HG03521 (cell line): ENCODE measurements around the gene TMC1.
"Not testable (repeated sequence)": the region's sequence is repeated elsewhere in the genome, so short reads cannot be mapped to it uniquely, and the experiment has no call there.

ENCODE experiments used
- ATAC-seq: cut with Tn5 transposase; IDR thresholded peaks from one replicate; pipeline ENCODE4 v1.9.1; 2021; ENCODE audit warnings: mild to moderate bottlenecking, moderate library complexity; ENCODE audit not compliant: unreplicated experiment

TMC1 gene

GRCh38 chr9:72749276-72749675 is 227.9 kb downstream of the TMC1 start:
- no peak for ATAC-seq

GRCh38 chr9:72751541-72751940 is 230.1 kb downstream of the TMC1 start:
- ATAC-seq, result no peak

GRCh38 chr9:72753266-72753893 is 232.0 kb downstream of the TMC1 start:
- no peak for ATAC-seq

GRCh38 chr9:72755836-72756235 is 234.4 kb downstream of the TMC1 start:
- no peak for ATAC-seq

- ATAC-seq, result no peak
Measured at GRCh38 chr9:72758944-72759343, 237.5 kb downstream of the TMC1 start.

- ATAC-seq, result no peak
Measured at GRCh38 chr9:72763022-72763421, 241.6 kb downstream of the TMC1 start.

- ATAC-seq, result no peak
Measured at GRCh38 chr9:72769546-72769945, 248.1 kb downstream of the TMC1 start.

GRCh38 chr9:72772661-72773060 is 251.3 kb downstream of the TMC1 start:
- ATAC-seq, result no peak

GRCh38 chr9:72773570-72773969 is 252.2 kb downstream of the TMC1 start:
- no peak for ATAC-seq

GRCh38 chr9:72775570-72775969 is 254.2 kb downstream of the TMC1 start:
- ATAC-seq, result no peak

GRCh38 chr9:72779614-72780013 is 258.2 kb downstream of the TMC1 start:
- no peak for ATAC-seq

- no peak for ATAC-seq
Measured at GRCh38 chr9:72786948-72787347, 265.5 kb downstream of the TMC1 start.

- ATAC-seq, result no peak
Measured at GRCh38 chr9:72788966-72789735, 267.7 kb downstream of the TMC1 start.

GRCh38 chr9:72789885-72790284 is 268.5 kb downstream of the TMC1 start:
- no peak for ATAC-seq

GRCh38 chr9:72790989-72791388 is 269.6 kb downstream of the TMC1 start:
- no peak for ATAC-seq

GRCh38 chr9:72791436-72791835 is 270.0 kb downstream of the TMC1 start:
- ATAC-seq, result no peak

- no peak for ATAC-seq
Measured at GRCh38 chr9:72794946-72795345, 273.5 kb downstream of the TMC1 start.

GRCh38 chr9:72800328-72800994 is 279.1 kb downstream of the TMC1 start:
- ATAC-seq, result no peak

- no peak for ATAC-seq
Measured at GRCh38 chr9:72805238-72805637, 283.8 kb downstream of the TMC1 start.

GRCh38 chr9:72806313-72806809 is 285.0 kb downstream of the TMC1 start:
- not testable (repeated sequence) for ATAC-seq

- no peak for ATAC-seq
Measured at GRCh38 chr9:72807765-72808445, 286.5 kb downstream of the TMC1 start.
